Lung (tissue), 12 donors: Measurements from ENCODE around the gene CNKSR1. TPM values are rescaled to one million over a fixed set of nuclear protein-coding genes. Genes with fewer than 3 reads are reported as not detected.

Experiments
- ATAC-seq: fragments of 200-7000 bp; cut with Tn5 transposase; one replicate; pipeline ENCODE4 v1.9.1; 2020; ENCODE audit warnings: moderate number of reproducible peaks; ENCODE audit not compliant: insufficient read depth, low FRiP score
- DNase-seq, 3 donors: peaks; one replicate each; pipeline ENCODE4 v3.0.0-alpha.2; 2013 to 2017
- H3K27ac ChIP-seq, 2 donors: one replicate each; pipeline ENCODE4 v1.5.1; 2013; ENCODE audit warnings: mild to moderate bottlenecking in 2 of 2, moderate library complexity in 2 of 2, control low read depth in 1 of 2, inconsistent platforms in 1 of 2, low read depth in 1 of 2, low read length in 1 of 2
- H3K27me3 ChIP-seq, 3 donors: one replicate each; pipeline ENCODE4 v1.5.1; 2013; ENCODE audit warnings: low read length in 2 of 3; ENCODE audit not compliant: control insufficient read depth in 3 of 3, insufficient read depth in 3 of 3
- H3K36me3 ChIP-seq, 4 donors: one replicate each; pipeline ENCODE4 v1.5.1; 2013; ENCODE audit warnings: low read length in 4 of 4, mild to moderate bottlenecking in 1 of 4, moderate library complexity in 1 of 4; ENCODE audit not compliant: control insufficient read depth in 4 of 4, insufficient read depth in 4 of 4
- H3K4me1 ChIP-seq, 5 donors: one replicate each; pipeline ENCODE4 v1.5.1; 2013; ENCODE audit warnings: low read length in 5 of 5, mild to moderate bottlenecking in 2 of 5, moderate library complexity in 1 of 5; ENCODE audit not compliant: control insufficient read depth in 5 of 5, insufficient read depth in 5 of 5
- H3K4me3 ChIP-seq: one replicate; pipeline ENCODE4 v1.5.1; 2013; ENCODE audit warnings: mild to moderate bottlenecking, control low read depth, moderate library complexity
- H3K9ac ChIP-seq, 2 donors: one replicate each; pipeline ENCODE4 v1.5.1; 2013; ENCODE audit warnings: low read length in 2 of 2, control low read depth in 1 of 2; ENCODE audit not compliant: insufficient read depth in 1 of 2
- H3K9me3 ChIP-seq, 4 donors: one replicate each; pipeline ENCODE4 v1.5.1; 2013; ENCODE audit warnings: low read length in 3 of 4, mild to moderate bottlenecking in 1 of 4, moderate library complexity in 1 of 4; ENCODE audit not compliant: control insufficient read depth in 4 of 4, insufficient read depth in 3 of 4
- CTCF ChIP-seq: IDR thresholded peaks from 2 replicates; pipeline ENCODE4 v1.5.1; 2012; ENCODE audit warnings: mild to moderate bottlenecking; ENCODE audit errors: control extremely low read depth, extremely low read depth
- WGBS, 2 donors: extraction: QIAGEN DNeasy Blood & Tissue Kit; methylation state at CpG; one replicate each; pipeline ENCODE4 v1.1.7; 2013; 5-methylcytosine and 5-hydroxymethylcytosine counted together
- polyA plus RNA-seq, 2 donors: library from polyadenylated mRNA; stranded (reverse); fragments of 200-250 nt; gene quantifications; one replicate each; pipeline ENCODE4 v1.2.1, GENCODE V29; 2013
- total RNA-seq, 2 donors: library from RNA; depleted of rRNA in 1 of 2; stranded (reverse); fragments of >200 nt in 1 of 2; gene quantifications; one replicate each; pipeline ENCODE4 v1.2.1, GENCODE V29; 2014 to 2021
- donor health status: control.
- donor health status: control.
- donor health status: Bipolar disorder and iron deficiency.
- donor health status: healthy.
- donor health status: DM: yes; HTN: yes; CAD: no.

CNKSR1 gene
- total and polyA plus RNA-seq, 4 donors: 10.8 to 34.7 (median 28.3) TPM

DNA sequence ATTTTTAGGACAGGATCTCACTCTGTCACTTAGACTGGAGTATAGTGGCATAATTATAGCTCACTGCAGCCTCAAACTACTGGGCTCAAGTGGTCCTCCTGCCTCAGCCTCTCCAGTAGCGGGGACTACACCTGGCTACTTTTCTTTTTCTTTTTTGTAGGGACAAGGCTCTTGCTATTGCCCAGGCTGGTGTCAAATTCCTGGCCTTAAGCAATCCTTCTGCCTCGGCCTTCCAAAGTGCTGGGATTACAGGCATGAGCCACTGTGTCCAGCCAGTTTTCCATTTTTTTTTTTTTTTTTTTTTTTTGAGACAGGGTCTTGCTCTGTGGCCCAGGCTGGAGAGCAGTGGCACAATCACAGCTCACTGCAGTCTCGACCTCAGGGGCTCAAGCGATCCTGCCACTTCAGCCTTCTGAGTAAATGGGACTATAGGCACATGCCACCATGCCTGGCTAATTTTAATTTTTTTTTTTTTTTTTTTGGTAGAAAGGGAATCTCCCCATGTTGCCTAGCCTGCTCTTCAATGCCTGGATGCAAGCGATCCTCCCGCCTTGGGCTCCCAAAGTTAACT is 36.1 kb downstream of the CNKSR1 start:
- Histone ChIP-seq H3K4me1 (no peaks in the 10 kb centered on the region), H3K27ac (no peak overlapping the region), H3K27me3 (no peaks in the 10 kb centered on the region), H3K36me3 (no peaks in the 10 kb centered on the region), H3K9me3 (no peaks in the 10 kb centered on the region), H3K9ac (no peak overlapping the region), H3K4me3 (no peak overlapping the region)
- 82 to 87% methylated on average over 6 of the region's 6 CpGs for WGBS, 2 donors
- TF ChIP-seq CTCF: no peak
- ATAC-seq (no peak), DNase-seq (no peak)

GRCh38 chr1:26215246-26215645 is 38.0 kb downstream of the CNKSR1 start:
- no peaks in the 10 kb centered on the region for H3K4me1 ChIP-seq
- H3K9me3 ChIP-seq: no peaks in the 10 kb centered on the region
- ATAC-seq: no peak
- no peak for DNase-seq
- no peaks in the 10 kb centered on the region for H3K27me3 ChIP-seq
- no peaks in the 10 kb centered on the region for H3K36me3 ChIP-seq
- H3K9ac ChIP-seq: no peak overlapping the region
- no peak overlapping the region for H3K4me3 ChIP-seq
- no peak overlapping the region for H3K27ac ChIP-seq
- WGBS, 2 donors: 49 to 52% methylated on average over 3 of the region's 3 CpGs
- no peak for TF ChIP-seq CTCF

DNA sequence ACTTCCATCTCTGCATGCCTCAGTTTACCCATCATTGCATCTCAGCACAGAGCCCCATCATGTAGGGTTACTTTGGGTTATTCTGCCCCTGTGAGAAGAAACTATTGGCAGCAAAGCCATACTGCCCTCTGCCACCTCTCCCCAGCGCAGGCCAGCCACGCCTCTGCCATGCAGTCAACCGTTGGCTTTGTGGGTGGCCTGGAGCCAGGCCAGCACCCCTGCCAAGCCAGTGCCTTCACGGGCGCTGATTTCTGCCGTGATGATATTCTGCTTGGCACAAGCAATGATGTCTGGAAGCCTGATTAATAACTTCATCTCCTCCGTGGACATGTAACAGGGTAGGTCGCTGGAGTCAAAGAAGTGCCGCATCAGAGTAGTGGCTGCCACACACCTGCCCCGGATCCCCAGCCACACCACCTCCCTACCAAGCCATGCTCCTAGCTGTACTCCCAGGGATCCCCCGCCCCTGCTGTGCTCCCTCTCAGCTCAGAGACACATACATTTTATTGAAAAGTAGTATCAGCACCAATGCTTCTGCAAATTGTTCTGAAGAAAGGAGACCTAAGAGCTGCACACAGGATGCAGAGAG is 41.7 kb downstream of the CNKSR1 start:
- H3K9me3 ChIP-seq: no peaks in the 10 kb centered on the region
- H3K4me3 ChIP-seq: no peak overlapping the region
- H3K27ac ChIP-seq: no peak overlapping the region
- DNase-seq (no peak), ATAC-seq (no peak)
- 66 to 83% methylated on average over 11 of the region's 11 CpGs for WGBS, 2 donors
- no peaks in the 10 kb centered on the region for H3K36me3 ChIP-seq
- H3K4me1 ChIP-seq: no peaks in the 10 kb centered on the region
- no peak for TF ChIP-seq CTCF
- H3K9ac ChIP-seq: no peak overlapping the region
- peaks cover 0 to 6% (median 0%) of the 10 kb centered on the region in 3 donors for H3K27me3 ChIP-seq
